H1 (cell line): ENCODE results near the gene HORMAD2. TPM values are rescaled to one million over a fixed set of nuclear protein-coding genes. Genes with fewer than 3 reads are reported as not detected.
A peak's percentile ranks its signal among the peaks of the same experiment; 100 is the strongest.

Source experiments
- CTCF ChIA-PET: fragments of 300-600 bp; sonication (Branson Sonifier 250); formaldehyde crosslinking; loops from one replicate; lab custom pipeline; 2021; ENCODE audit not compliant: partially characterized antibody; lab: Charles Lee
- POLR2A ChIA-PET: fragments of 300-600 bp; sonication (Branson Sonifier 250); formaldehyde crosslinking; loops from one replicate; lab custom pipeline; 2021; ENCODE audit warnings: inconsistent platforms; ENCODE audit not compliant: partially characterized antibody; lab: Charles Lee
- DNase-seq, 2 experiments: peaks; one replicate each; pipeline versions ENCODE4 v3.0.0 to v3.0.0-alpha.2; 2010 to 2022; ENCODE audit warnings: low spot score in 2 of 2, low read depth in 1 of 2, mixed read lengths in 1 of 2
- FAIRE-seq: peaks from 2 replicates; lab custom pipeline; 2011; peaks lifted over from hg19 to GRCh38; lab: Jason Lieb, UNC
- H2AFZ ChIP-seq: 2 replicates; pipeline ENCODE4 v1.8.1; 2012; ENCODE audit warnings: low read length, inconsistent platforms
- H2AK5ac ChIP-seq: 2 replicates; pipeline ENCODE4 v1.6.1; 2013; ENCODE audit warnings: low read depth, low read length
- H2BK120ac ChIP-seq: replicated peaks from 2 replicates; pipeline ENCODE3; 2013; ENCODE audit warnings: low read depth, low read length, inconsistent platforms
- H2BK12ac ChIP-seq: 2 replicates; pipeline ENCODE4 v1.6.1; 2013; ENCODE audit warnings: low read depth, low read length
- H2BK15ac ChIP-seq: 2 replicates; pipeline ENCODE4 v1.6.1; 2013; ENCODE audit warnings: low read length
- H2BK20ac ChIP-seq: 2 replicates; pipeline ENCODE4 v1.6.1; 2013; ENCODE audit warnings: low read length
- H2BK5ac ChIP-seq: 2 replicates; pipeline ENCODE4 v1.6.1; 2013; ENCODE audit warnings: low read depth, low read length
- H3K14ac ChIP-seq: 2 replicates; pipeline ENCODE4 v1.6.1; 2013; ENCODE audit warnings: inconsistent platforms; ENCODE audit not compliant: insufficient read length
- H3K18ac ChIP-seq: 2 replicates; pipeline ENCODE4 v1.6.1; 2013; ENCODE audit warnings: low read length; ENCODE audit errors: extremely low read depth
- H3K23ac ChIP-seq: 2 replicates; pipeline ENCODE4 v1.6.1; 2013; ENCODE audit warnings: inconsistent platforms; ENCODE audit not compliant: insufficient read length
- H3K23me2 ChIP-seq: 2 replicates; pipeline ENCODE4 v1.6.1; 2013; ENCODE audit warnings: low read depth, low read length
- H3K27ac ChIP-seq: 2 replicates; pipeline ENCODE4 v1.6.1; 2011; ENCODE audit warnings: low read depth, low read length, inconsistent platforms
- H3K27me3 ChIP-seq, 4 experiments: replicated peaks in 1 of 4; 1 replicate in 1 of 4; 2 replicates in 3 of 4; pipeline versions ENCODE4 v1.6.1 to v1.8.1; 2011 to 2013; ENCODE audit warnings: low read length in 3 of 4, mild to moderate bottlenecking in 3 of 4, inconsistent platforms in 2 of 4, mixed read lengths in 2 of 4, moderate library complexity in 1 of 4; ENCODE audit not compliant: control insufficient read depth in 3 of 4, insufficient read depth in 3 of 4; ENCODE audit errors: extremely low read depth in 1 of 4
- H3K36me3 ChIP-seq, 4 experiments: 2 replicates each; pipeline versions ENCODE4 v1.6.1 to v1.8.1; 2011 to 2013; ENCODE audit warnings: mild to moderate bottlenecking in 4 of 4, low read length in 3 of 4, moderate library complexity in 2 of 4, control low read depth in 1 of 4, inconsistent platforms in 1 of 4; ENCODE audit not compliant: insufficient read depth in 4 of 4, control insufficient read depth in 2 of 4
- H3K4ac ChIP-seq: replicated peaks from 2 replicates; pipeline ENCODE3; 2013; ENCODE audit warnings: low read length, low read depth, mixed read lengths, inconsistent platforms; ENCODE audit not compliant: insufficient read length
- H3K4me1 ChIP-seq, 4 experiments: replicated peaks in 1 of 4; 1 replicate in 1 of 4; 2 replicates in 3 of 4; pipeline versions ENCODE4 v1.6.1 to v1.8.1; 2011 to 2013; ENCODE audit warnings: low read length in 3 of 4, inconsistent platforms in 2 of 4, mixed read lengths in 1 of 4; ENCODE audit not compliant: insufficient read depth in 4 of 4, control insufficient read depth in 3 of 4
- H3K4me2 ChIP-seq, 2 experiments: 2 replicates each; pipeline versions ENCODE4 v1.6.1 to v1.8.1; 2011 to 2013; ENCODE audit warnings: low read depth in 2 of 2, low read length in 2 of 2, control low read depth in 1 of 2, inconsistent platforms in 1 of 2, mild to moderate bottlenecking in 1 of 2; ENCODE audit not compliant: insufficient read depth in 1 of 2
- H3K4me3 ChIP-seq, 4 experiments: fragments of 200-600, 300-600 bp in 1 of 4; sonication (generic), shearing (Covaris generic), sonication (Bioruptor Twin) in 1 of 4; 2 replicates each; pipeline versions ENCODE4 v1.5.1 to v1.8.1; 2011 to 2016; ENCODE audit warnings: low read length in 4 of 4, low read depth in 3 of 4, control low read depth in 2 of 4, inconsistent platforms in 2 of 4, mild to moderate bottlenecking in 2 of 4, mixed read lengths in 1 of 4, moderate library complexity in 1 of 4; ENCODE audit not compliant: insufficient read depth in 2 of 4; ENCODE audit errors: extremely low read depth in 1 of 4
- H3K56ac ChIP-seq: replicated peaks from 2 replicates; pipeline ENCODE3; 2013; ENCODE audit warnings: low read depth, mild to moderate bottlenecking, mixed read lengths, low read length, inconsistent platforms; ENCODE audit not compliant: insufficient read length
- H3K79me1 ChIP-seq: 2 replicates; pipeline ENCODE4 v1.6.1; 2013; ENCODE audit warnings: low read depth, low read length, control low read depth
- H3K79me2 ChIP-seq, 2 experiments: 2 replicates each; pipeline versions ENCODE4 v1.6.1 to v1.8.1; 2012 to 2013; ENCODE audit warnings: low read length in 2 of 2, mild to moderate bottlenecking in 2 of 2, inconsistent platforms in 1 of 2; ENCODE audit not compliant: insufficient read depth in 2 of 2, control insufficient read depth in 1 of 2
- H3K9ac ChIP-seq, 4 experiments: replicated peaks in 1 of 4; 1 replicate in 1 of 4; 2 replicates in 3 of 4; pipeline versions ENCODE4 v1.6.1 to v1.8.1; 2011 to 2013; ENCODE audit warnings: low read depth in 3 of 4, low read length in 3 of 4, control low read depth in 2 of 4, mild to moderate bottlenecking in 2 of 4, moderate library complexity in 2 of 4, inconsistent platforms in 1 of 4; ENCODE audit errors: extremely low read depth in 1 of 4
- H3K9me3 ChIP-seq, 2 experiments: 2 replicates each; pipeline versions ENCODE4 v1.6.1 to v1.8.1; 2012 to 2013; ENCODE audit warnings: mild to moderate bottlenecking in 2 of 2, moderate library complexity in 2 of 2, control low read depth in 1 of 2, inconsistent platforms in 1 of 2, low read depth in 1 of 2, low read length in 1 of 2, mixed read lengths in 1 of 2; ENCODE audit not compliant: insufficient read depth in 2 of 2
- H4K20me1 ChIP-seq, 2 experiments: replicated peaks in 1 of 2; 2 replicates each; pipeline versions ENCODE3 to v1.8.1; 2011 to 2013; ENCODE audit warnings: inconsistent platforms in 2 of 2, low read length in 2 of 2, mild to moderate bottlenecking in 1 of 2; ENCODE audit not compliant: insufficient read depth in 2 of 2, control insufficient read depth in 1 of 2
- H4K5ac ChIP-seq: 2 replicates; pipeline ENCODE4 v1.6.1; 2013; ENCODE audit warnings: low read length, low read depth, mixed read lengths, inconsistent platforms; ENCODE audit not compliant: insufficient read length
- H4K8ac ChIP-seq: 2 replicates; pipeline ENCODE4 v1.8.0; 2013; ENCODE audit warnings: mild to moderate bottlenecking, moderate library complexity, low read length, inconsistent platforms; ENCODE audit not compliant: insufficient read depth; ENCODE audit errors: extremely low read depth
- H4K91ac ChIP-seq: replicated peaks from 2 replicates; pipeline ENCODE3; 2013; ENCODE audit warnings: low read length, mixed read lengths, inconsistent platforms; ENCODE audit not compliant: insufficient read length
- TAF1 ChIP-seq: IDR thresholded peaks from 2 replicates; pipeline ENCODE4 v1.6.1; 2011; ENCODE audit warnings: mild to moderate bottlenecking, low read depth, low read length
- TCF12 ChIP-seq: IDR thresholded peaks from 2 replicates; pipeline ENCODE4 v1.6.1; 2011; ENCODE audit warnings: low read depth, mild to moderate bottlenecking, low read length
- WGBS, 2 experiments: shearing (Covaris generic) in 1 of 2; methylation state at CpG; one replicate each; pipeline versions ENCODE4 v1.1.6 to v1.1.7; 2013 to 2015; ENCODE audit warnings: low lambda C conversion rate in 2 of 2, mixed read lengths in 2 of 2, inconsistent platforms in 1 of 2, low coverage in 1 of 2, missing lambda C conversion rate in 1 of 2; ENCODE audit not compliant: insufficient replicate concordance in 2 of 2, insufficient coverage in 1 of 2, insufficient read length in 1 of 2; ENCODE audit errors: extremely low coverage in 1 of 2, missing lambda C conversion rate in 1 of 2; 5-methylcytosine and 5-hydroxymethylcytosine counted together
- polyA plus RNA-seq, 7 experiments: library from polyadenylated mRNA; depleted of rRNA in 3 of 7; stranded (reverse) in 5 of 7; unstranded in 2 of 7; fragments of >200 nt in 5 of 7; fragments of 200-250 nt in 2 of 7; gene quantifications; 1 replicate in 5 of 7; 2 replicates in 1 of 7; 4 replicates in 1 of 7; pipeline versions ENCODE4 v1.2.1 to v1.2.3, GENCODE V29; 2011 to 2013; ENCODE audit warnings: missing spikeins in 2 of 7, mixed read lengths in 2 of 7
- total RNA-seq: library from RNA; stranded (reverse); fragmentation: NEBNext Ultra II Directional; extraction: Animal tissue kit (Norgen Biotek cat#: 25700); gene quantifications from 2 replicates; pipeline ENCODE4 v1.2.1, GENCODE V29; 2021
- TF ChIP-seq, protein P1 (sequence below): IDR thresholded peaks from 2 replicates; pipeline ENCODE4 v1.6.1; 2011; ENCODE audit warnings: low read length, improper control_type of control experiment

The HORMAD2 gene
- total and polyA plus RNA-seq, 2 of the 8 experiments (the other 6 are each of a cell fraction or from before 2014, with no cell fraction given) = 0.03 TPM; not detected in 1

DNA sequence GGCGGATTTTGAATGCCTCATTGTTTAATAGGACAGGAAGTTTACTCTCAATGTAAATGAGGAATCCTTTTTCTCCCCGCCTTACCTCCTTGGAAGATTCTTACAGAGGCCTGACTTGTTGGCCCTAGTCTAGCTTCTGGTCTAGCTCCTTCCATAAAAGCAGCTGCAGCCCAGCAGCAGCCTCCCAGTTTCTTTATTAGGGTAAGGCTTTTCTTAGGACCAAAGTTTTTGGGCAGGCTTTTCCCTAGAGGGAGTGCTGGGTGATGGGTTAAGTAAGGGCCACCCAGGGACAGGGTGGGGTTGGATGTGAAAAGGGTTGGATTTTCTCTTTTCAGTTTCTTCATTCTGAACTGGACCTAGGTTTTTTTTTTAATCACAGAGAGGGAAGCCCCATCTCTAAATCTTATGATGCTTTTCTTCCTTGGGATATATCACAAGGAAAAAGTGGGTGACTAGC lies 116.6 kb downstream of the HORMAD2 start:
- CTCF ChIA-PET = interaction anchor here (1.0 to 1.3 kb wide), 2 partner anchors 10 to 65 kb away, joined by 4 read pairs; no protein-coding TSS in a partner anchor
- Histone ChIP-seq H2BK120ac (peak overlapping the region; percentile 77), H2BK15ac (no peak overlapping the region), H3K9ac (no peak overlapping the region; a peak in 1 of 7 replicates), H4K91ac (no peak overlapping the region), H3K79me1 (no peaks in the 10 kb centered on the region), H3K36me3 (no peaks in the 10 kb centered on the region), H2BK12ac (peak overlapping the region; percentile 96; the same call in 1 of the 2 replicates)
- TF ChIP-seq, protein P1, sequence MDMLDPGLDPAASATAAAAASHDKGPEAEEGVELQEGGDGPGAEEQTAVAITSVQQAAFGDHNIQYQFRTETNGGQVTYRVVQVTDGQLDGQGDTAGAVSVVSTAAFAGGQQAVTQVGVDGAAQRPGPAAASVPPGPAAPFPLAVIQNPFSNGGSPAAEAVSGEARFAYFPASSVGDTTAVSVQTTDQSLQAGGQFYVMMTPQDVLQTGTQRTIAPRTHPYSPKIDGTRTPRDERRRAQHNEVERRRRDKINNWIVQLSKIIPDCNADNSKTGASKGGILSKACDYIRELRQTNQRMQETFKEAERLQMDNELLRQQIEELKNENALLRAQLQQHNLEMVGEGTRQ = no peak
- TF ChIP-seq TAF1 (peak; percentile 9; the same call in 1 of the 2 replicates), TCF12 (no peak)
- TF ChIP-seq, all 59 proteins: peak for 1
- Histone ChIP-seq H3K27me3 (no peaks in the 10 kb centered on the region; a peak in 1 of 7 replicates), H3K79me2 (no peaks in the 10 kb centered on the region), H3K18ac (peak overlapping the region; percentile 42; the same call in 1 of the 2 replicates), H4K5ac (no peak overlapping the region), H3K4me1 (peaks cover 6 to 18% (median 11%) of the 10 kb centered on the region in 4 experiments; a peak in 6 of 7 replicates), H2AFZ (peak overlapping the region; percentile 53; the same call in 1 of the 2 replicates), H2BK20ac (peak overlapping the region; percentile 37; the same call in 1 of the 2 replicates), H3K23me2 (no peaks in the 10 kb centered on the region), H3K4me2 (peak overlapping the region; percentile 40), H4K20me1 (no peaks in the 10 kb centered on the region), H3K4me3 (peak overlapping the region in 1 of 4 experiments; percentile 12; a peak in 1 of 8 replicates), H2AK5ac (peak overlapping the region; percentile 93; the same call in 1 of the 2 replicates), H3K56ac (no peak overlapping the region), H4K8ac (no peak overlapping the region), H3K23ac (no peak overlapping the region), H3K14ac (no peak overlapping the region), H3K9me3 (no peaks in the 10 kb centered on the region), H3K27ac (peak overlapping the region; percentile 37; the same call in 1 of the 2 replicates), H3K4ac (peak overlapping the region; percentile 58), H2BK5ac (peak overlapping the region; percentile 71)
- WGBS, 2 experiments = 20% methylated on average over 2 of the region's 2 CpGs; no CpG with 5 or more reads in 1 of the 2 experiments
- no peak for DNase-seq
- FAIRE-seq = no peak
- POLR2A ChIA-PET = interaction anchor here (0.9 to 2.2 kb wide), 10 partner anchors 9 to 121 kb away, joined by 3 to 12 read pairs (median 4); no protein-coding TSS in a partner anchor
